CD4-positive, alpha-beta memory T cell (primary cell): ENCODE results near the gene MYH7. TPM values are rescaled to one million over a fixed set of nuclear protein-coding genes. Genes with fewer than 3 reads are reported as not detected.
A peak's percentile ranks its signal among the peaks of the same experiment; 100 is the strongest.

ENCODE experiments used
- CTCF ChIA-PET: fragments of 350-600 bp; sonication (Branson Sonifier 250); formaldehyde crosslinking; loops from one replicate; lab custom pipeline; 2021; ENCODE audit warnings: inconsistent platforms; ENCODE audit not compliant: partially characterized antibody; lab: Charles Lee
- POLR2A ChIA-PET: fragments of 350-600 bp; sonication (Branson Sonifier 250); formaldehyde crosslinking; loops from one replicate; lab custom pipeline; 2021; ENCODE audit not compliant: partially characterized antibody; lab: Charles Lee
- DNase-seq, 5 donors: peaks; one replicate each; pipeline versions ENCODE4 v3.0.0 to v3.0.0-alpha.2; 2020 to 2022; ENCODE audit warnings: mixed read lengths in 1 of 5
- H3K27ac ChIP-seq: one replicate; pipeline ENCODE4 v1.7.0; 2013; ENCODE audit warnings: low read depth, low read length
- H3K27me3 ChIP-seq: 2 replicates; pipeline ENCODE4 v1.7.0; 2013; ENCODE audit warnings: mild to moderate bottlenecking, low read length, moderate library complexity; ENCODE audit not compliant: insufficient read depth
- H3K36me3 ChIP-seq: 2 replicates; pipeline ENCODE4 v1.7.0; 2013; ENCODE audit warnings: mild to moderate bottlenecking, low read length, moderate library complexity; ENCODE audit not compliant: insufficient read depth
- H3K4me1 ChIP-seq: 2 replicates; pipeline ENCODE4 v1.7.0; 2013; ENCODE audit warnings: mild to moderate bottlenecking, low read length, moderate library complexity; ENCODE audit not compliant: insufficient read depth
- H3K4me3 ChIP-seq, 2 donors: one replicate each; pipeline ENCODE4 v1.7.0; 2013; ENCODE audit warnings: low read length in 2 of 2, mild to moderate bottlenecking in 1 of 2
- H3K9me3 ChIP-seq, 2 donors: one replicate each; pipeline ENCODE4 v1.7.0; 2013; ENCODE audit warnings: low read length in 2 of 2, control low read depth in 1 of 2; ENCODE audit not compliant: control insufficient read depth in 1 of 2
- H3K27ac Mint-ChIP-seq, 7 donors: one replicate each; pipeline ENCODE4 v1.8.0; 2020 to 2021; ENCODE audit warnings: mixed read lengths in 7 of 7, mild to moderate bottlenecking in 6 of 7, inconsistent platforms in 3 of 7, moderate library complexity in 3 of 7
- H3K27me3 Mint-ChIP-seq, 2 donors: one replicate each; pipeline ENCODE4 v1.8.0; 2020 to 2021; ENCODE audit warnings: mixed read lengths in 2 of 2
- H3K36me3 Mint-ChIP-seq, 2 donors: one replicate each; pipeline ENCODE4 v1.8.0; 2020 to 2021; ENCODE audit warnings: mixed read lengths in 2 of 2, inconsistent platforms in 1 of 2, mild to moderate bottlenecking in 1 of 2
- H3K4me1 Mint-ChIP-seq, 4 donors: one replicate each; pipeline ENCODE4 v1.8.0; 2020 to 2021; ENCODE audit warnings: mixed read lengths in 4 of 4, mild to moderate bottlenecking in 1 of 4
- H3K4me3 Mint-ChIP-seq, 8 donors: one replicate each; pipeline ENCODE4 v1.8.0; 2020 to 2021; ENCODE audit warnings: mixed read lengths in 8 of 8, mild to moderate bottlenecking in 7 of 8, moderate library complexity in 6 of 8, inconsistent platforms in 3 of 8
- H3K9me3 Mint-ChIP-seq, 8 donors: one replicate each; pipeline ENCODE4 v1.8.0; 2020 to 2021; ENCODE audit warnings: mixed read lengths in 8 of 8, mild to moderate bottlenecking in 5 of 8, inconsistent platforms in 3 of 8, moderate library complexity in 1 of 8
- intact Hi-C: fragments of 100-400 bp; cut with micrococcal nuclease; formaldehyde crosslinking; loops from one replicate; pipeline ENCODE4 v1.15.1; 2023
- polyA plus RNA-seq, 2 donors: library from polyadenylated mRNA; unstranded; fragments of 300-500 nt; fragmentation: Illumina TruSeq; gene quantifications; one replicate each; pipeline ENCODE4 v1.2.3, GENCODE V29; 2021
- total RNA-seq, 2 experiments: library from RNA; stranded (reverse); gene quantifications; one replicate each; pipeline ENCODE4 v1.2.3, GENCODE V29; 2021

Gene MYH7
- total and polyA plus RNA-seq, 4 experiments from 2014 or later = not detected

GRCh38 chr14:23384364-23385080 lies 50.9 kb downstream of the MYH7 start:
- H3K27ac Mint-ChIP-seq = peak overlapping the region in 1 of 7 donors; percentile 66
- Histone ChIP-seq H3K27me3 (no peaks in the 10 kb centered on the region), H3K4me1 (no peaks in the 10 kb centered on the region), H3K4me3 (no peak overlapping the region), H3K36me3 (no peaks in the 10 kb centered on the region), H3K27ac (no peak overlapping the region), H3K9me3 (no peaks in the 10 kb centered on the region)
- no peak for DNase-seq
- CTCF ChIA-PET = interaction anchor here (1.3 to 4.2 kb wide), 2 partner anchors 58 to 121 kb away, joined by 3 to 20 read pairs; no protein-coding TSS in a partner anchor
- H3K9me3 Mint-ChIP-seq = no peaks in the 10 kb centered on the region
- intact Hi-C loops = no loop called here
- H3K4me1 Mint-ChIP-seq = no peaks in the 10 kb centered on the region
- H3K36me3 Mint-ChIP-seq = no peaks in the 10 kb centered on the region
- POLR2A ChIA-PET = no interaction called here
- H3K4me3 Mint-ChIP-seq = no peak overlapping the region
- peaks cover 7 to 20% of the 10 kb centered on the region in 2 donors for H3K27me3 Mint-ChIP-seq

GRCh38 chr14:23382731-23383440 lies 52.6 kb downstream of the MYH7 start:
- peaks cover 7 to 16% of the 10 kb centered on the region in 2 donors for H3K27me3 Mint-ChIP-seq
- ChIA-PET POLR2A (no interaction called here), CTCF (interaction anchor here (0.6 to 4.2 kb wide), 7 partner anchors 11 to 262 kb away, joined by 3 to 27 read pairs (median 6); partner anchors contain the start of gene IL25)
- no peaks in the 10 kb centered on the region for H3K36me3 Mint-ChIP-seq
- Histone ChIP-seq H3K27me3 (no peaks in the 10 kb centered on the region), H3K4me1 (no peaks in the 10 kb centered on the region), H3K27ac (no peak overlapping the region), H3K36me3 (no peaks in the 10 kb centered on the region), H3K4me3 (no peak overlapping the region), H3K9me3 (no peaks in the 10 kb centered on the region)
- no peak overlapping the region for H3K27ac Mint-ChIP-seq
- DNase-seq = no peak
- H3K4me1 Mint-ChIP-seq = no peaks in the 10 kb centered on the region
- intact Hi-C loops = no loop called here
- H3K9me3 Mint-ChIP-seq = no peaks in the 10 kb centered on the region
- no peak overlapping the region for H3K4me3 Mint-ChIP-seq

GRCh38 chr14:23382276-23382675 lies 53.2 kb downstream of the MYH7 start:
- Histone ChIP-seq H3K27me3 (no peaks in the 10 kb centered on the region), H3K9me3 (no peaks in the 10 kb centered on the region), H3K4me3 (no peak overlapping the region), H3K36me3 (no peaks in the 10 kb centered on the region), H3K4me1 (no peaks in the 10 kb centered on the region), H3K27ac (no peak overlapping the region)
- intact Hi-C loops = no loop called here
- Mint-ChIP-seq H3K27me3 (peaks cover 7 to 16% of the 10 kb centered on the region in 2 donors), H3K4me3 (no peak overlapping the region), H3K27ac (no peak overlapping the region), H3K4me1 (no peaks in the 10 kb centered on the region), H3K9me3 (no peaks in the 10 kb centered on the region), H3K36me3 (no peaks in the 10 kb centered on the region)
- POLR2A ChIA-PET = no interaction called here
- CTCF ChIA-PET = interaction anchor here (0.6 to 4.2 kb wide), 7 partner anchors 10 to 261 kb away, joined by 3 to 27 read pairs (median 6); partner anchors contain the start of gene IL25
- DNase-seq = no peak

- Histone ChIP-seq H3K27ac (no peak overlapping the region), H3K27me3 (no peaks in the 10 kb centered on the region), H3K4me3 (no peak overlapping the region), H3K36me3 (no peaks in the 10 kb centered on the region), H3K9me3 (no peaks in the 10 kb centered on the region), H3K4me1 (no peaks in the 10 kb centered on the region)
- ChIA-PET POLR2A (no interaction called here), CTCF (interaction anchor here (1.5 to 4.2 kb wide), 6 partner anchors 12 to 261 kb away, joined by 4 to 27 read pairs (median 9); no protein-coding TSS in a partner anchor)
- peaks cover 7 to 16% of the 10 kb centered on the region in 2 donors for H3K27me3 Mint-ChIP-seq
- no peaks in the 10 kb centered on the region for H3K4me1 Mint-ChIP-seq
- H3K4me3 Mint-ChIP-seq = no peak overlapping the region
- no peaks in the 10 kb centered on the region for H3K9me3 Mint-ChIP-seq
- no peaks in the 10 kb centered on the region for H3K36me3 Mint-ChIP-seq
- no peak for DNase-seq
- peak overlapping the region in 1 of 7 donors; percentile 58 for H3K27ac Mint-ChIP-seq
- intact Hi-C loops = loop anchor here (2.0 kb wide), 1 partner anchor 313 kb away; no protein-coding TSS in a partner anchor
Observed at GRCh38 chr14:23381871-23382270, 53.6 kb downstream of the MYH7 start.

- H3K27ac Mint-ChIP-seq = no peak overlapping the region
- DNase-seq = no peak
- Histone ChIP-seq H3K4me1 (no peaks in the 10 kb centered on the region), H3K9me3 (no peaks in the 10 kb centered on the region), H3K27ac (no peak overlapping the region), H3K27me3 (no peaks in the 10 kb centered on the region), H3K4me3 (no peak overlapping the region), H3K36me3 (no peaks in the 10 kb centered on the region)
- peaks cover 5 to 16% of the 10 kb centered on the region in 2 donors for H3K27me3 Mint-ChIP-seq
- ChIA-PET CTCF (interaction anchor here (0.7 to 4.2 kb wide), 21 partner anchors 13 to 260 kb away, joined by 3 to 36 read pairs (median 9); partner anchors contain the start of genes PPP1R3E and SLC22A17), POLR2A (no interaction called here)
- no peaks in the 10 kb centered on the region for H3K36me3 Mint-ChIP-seq
- no peak overlapping the region for H3K4me3 Mint-ChIP-seq
- H3K4me1 Mint-ChIP-seq = no peaks in the 10 kb centered on the region
- intact Hi-C loops = loop anchor here (1.0 to 2.0 kb wide), 3 partner anchors 53 to 312 kb away; no protein-coding TSS in a partner anchor
- no peaks in the 10 kb centered on the region for H3K9me3 Mint-ChIP-seq
Observed at GRCh38 chr14:23380976-23381375, 54.5 kb downstream of the MYH7 start.

GRCh38 chr14:23380197-23380914 lies 55.1 kb downstream of the MYH7 start:
- Histone ChIP-seq H3K9me3 (no peaks in the 10 kb centered on the region), H3K4me1 (no peaks in the 10 kb centered on the region), H3K27ac (no peak overlapping the region), H3K27me3 (no peaks in the 10 kb centered on the region), H3K4me3 (no peak overlapping the region), H3K36me3 (no peaks in the 10 kb centered on the region)
- H3K27ac Mint-ChIP-seq = peak overlapping the region in 1 of 7 donors; percentile 4
- CTCF ChIA-PET = interaction anchor here (0.6 to 4.1 kb wide), 42 partner anchors 9 to 325 kb away, joined by 3 to 36 read pairs (median 4); partner anchors contain the start of genes PPP1R3E and SLC22A17
- H3K4me3 Mint-ChIP-seq = no peak overlapping the region
- intact Hi-C loops = loop anchor here (1.0 to 2.0 kb wide), 3 partner anchors 52 to 312 kb away; no protein-coding TSS in a partner anchor
- DNase-seq = no peak
- no peaks in the 10 kb centered on the region for H3K9me3 Mint-ChIP-seq
- no peaks in the 10 kb centered on the region for H3K4me1 Mint-ChIP-seq
- H3K27me3 Mint-ChIP-seq = peaks cover 5 to 16% of the 10 kb centered on the region in 2 donors
- no peaks in the 10 kb centered on the region for H3K36me3 Mint-ChIP-seq
- POLR2A ChIA-PET = interaction anchor here (0.9 kb wide), 1 partner anchor 823 kb away, joined by 3 read pairs; no protein-coding TSS in a partner anchor
